HG02610 (cell line): ENCODE data around the gene ALPG.
"Not testable (repeated sequence)": the region's sequence is repeated elsewhere in the genome, so short reads cannot be mapped to it uniquely, and the experiment has no call there.

ENCODE experiments used
- ATAC-seq: cut with Tn5 transposase; IDR thresholded peaks from one replicate; pipeline ENCODE4 v1.9.1; 2021; ENCODE audit warnings: mild to moderate bottlenecking, moderate library complexity; ENCODE audit not compliant: unreplicated experiment

ALPG gene

GRCh38 chr2:232394431-232394830 lies 12.2 kb upstream of the ALPG start:
- not testable (repeated sequence) for ATAC-seq

- ATAC-seq = no peak
Observed at GRCh38 chr2:232395586-232395985, 11.1 kb upstream of the ALPG start.

GRCh38 chr2:232396683-232397082 lies 10.0 kb upstream of the ALPG start:
- ATAC-seq = no peak

- ATAC-seq = no peak
Observed at GRCh38 chr2:232398293-232399034, 8.2 kb upstream of the ALPG start.

GRCh38 chr2:232400256-232401015 lies 6.2 kb upstream of the ALPG start:
- no peak for ATAC-seq

GRCh38 chr2:232402518-232402917 lies 4.1 kb upstream of the ALPG start:
- no peak for ATAC-seq

- no peak for ATAC-seq
Observed at GRCh38 chr2:232405943-232406510, 617 bp upstream of the ALPG start.

GRCh38 chr2:232407428-232408150 lies 945 bp downstream of the ALPG start:
- not testable (repeated sequence) for ATAC-seq

- ATAC-seq = not testable (repeated sequence)
Observed at GRCh38 chr2:232408269-232408668, 1.6 kb downstream of the ALPG start.

- not testable (repeated sequence) for ATAC-seq
Observed at GRCh38 chr2:232409617-232410016, 3.0 kb downstream of the ALPG start.

GRCh38 chr2:232410238-232410900 lies 3.7 kb downstream of the ALPG start:
- no peak for ATAC-seq

- ATAC-seq = no peak
Observed at GRCh38 chr2:232411901-232412629, 5.4 kb downstream of the ALPG start.

- ATAC-seq = no peak
Observed at GRCh38 chr2:232412986-232413385, 6.3 kb downstream of the ALPG start.

- ATAC-seq = no peak
Observed at GRCh38 chr2:232415138-232415690, 8.6 kb downstream of the ALPG start.

- ATAC-seq = no peak
Observed at GRCh38 chr2:232415736-232416520, 9.3 kb downstream of the ALPG start.

GRCh38 chr2:232416521-232417470 lies 10.2 kb downstream of the ALPG start:
- ATAC-seq = no peak

- no peak for ATAC-seq
Observed at GRCh38 chr2:232417489-232417888, 10.8 kb downstream of the ALPG start.

- no peak for ATAC-seq
Observed at GRCh38 chr2:232418056-232418455, 11.4 kb downstream of the ALPG start.
